Measurements from ENCODE around the gene ZNF346. TPM values are rescaled to one million over a fixed set of nuclear protein-coding genes. Genes with fewer than 3 reads are reported as not detected.

ZNF346 gene
- total and polyA plus RNA-seq, 2 of the 13 experiments (the other 11 are each of a cell fraction or from before 2014, with no cell fraction given) = 8.6 to 19.4 TPM

DNA sequence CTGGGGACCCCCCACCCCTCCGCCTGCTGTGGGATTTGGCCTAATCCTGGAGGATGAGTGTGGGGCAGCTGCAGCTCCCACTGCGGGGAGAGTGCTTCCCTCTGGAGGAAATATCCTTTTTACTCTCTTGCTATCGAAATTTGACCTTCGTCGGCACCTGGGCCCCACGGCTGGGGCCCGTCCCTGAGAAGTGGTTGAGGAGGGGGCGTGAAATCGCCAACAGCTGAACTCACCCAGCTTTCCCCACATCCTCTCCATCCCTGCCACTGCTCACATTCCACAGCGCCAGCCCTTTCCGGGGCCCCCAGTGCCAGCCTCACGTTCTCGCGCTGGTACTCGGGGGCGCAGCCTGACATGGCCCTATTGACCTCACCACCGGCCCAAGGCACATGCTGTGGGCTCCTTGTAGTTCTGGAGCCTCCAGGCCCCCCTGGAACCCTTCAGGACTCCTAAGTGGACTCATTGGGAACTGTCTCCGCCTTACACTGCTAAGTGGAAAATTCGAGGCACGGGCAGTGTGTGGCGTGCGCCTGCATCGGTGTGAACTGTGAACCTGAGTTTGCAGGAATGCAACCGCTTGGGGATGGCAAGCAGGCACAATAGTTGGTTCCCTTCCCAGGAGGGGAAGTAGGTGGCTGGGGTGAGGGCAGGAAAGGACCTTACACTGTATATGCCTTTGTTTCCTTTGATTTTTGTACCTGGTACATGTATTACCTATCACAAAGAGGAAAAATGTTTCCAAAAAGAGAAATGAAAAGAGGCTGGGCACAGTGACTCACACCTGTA lies 83.4 kb downstream of the ZNF346 start:
- Histone ChIP-seq H3K9me3 (ENCODE audit: low read length) (no peaks in the 10 kb centered on the region), H3K79me2 (ENCODE audit: insufficient read depth, low read length) (no peaks in the 10 kb centered on the region), H3K4me3 (replicated peaks in 1 of 3; ENCODE audit: insufficient read depth in 1 of 3, low read depth in 2 of 3, low read length in 3 of 3) (peak overlapping the region; percentile 18 to 62 (median 18); a peak in 5 of 6 replicates), H3K27ac (ENCODE audit: extremely low read length, insufficient read depth, low read length) (peak overlapping the region; percentile 77), H3K4me2 (ENCODE audit: low read depth, low read length) (peak overlapping the region; percentile 71), H4K20me1 (ENCODE audit: insufficient read depth, low read length) (no peaks in the 10 kb centered on the region), H3K27me3 (ENCODE audit: control insufficient read depth in 1 of 2, insufficient read depth in 2 of 2, low read length in 2 of 2) (no peaks in the 10 kb centered on the region), H2AFZ (ENCODE audit: low read length) (peak overlapping the region; percentile 77), H3K9ac (ENCODE audit: insufficient read depth, low read depth, low read length) (peak overlapping the region; percentile 46), H3K36me3 (replicated peaks in 1 of 2; ENCODE audit: control insufficient read depth in 1 of 2, insufficient read depth in 2 of 2, low read length in 2 of 2) (no peaks in the 10 kb centered on the region), H3K4me1 (ENCODE audit: insufficient read depth, low read length) (peaks cover 87% of the 10 kb centered on the region)
- POLR2A ChIA-PET = interaction anchor here (1.5 to 13.2 kb wide), 3 partner anchors 9 to 18 kb away, joined by 4 to 293 read pairs (median 7); partner anchors contain the start of gene FGFR4
- intact Hi-C loops (cut with micrococcal nuclease; ENCODE audit: unreplicated experiment) (no loop called here), in situ Hi-C loops (cut with HindIII; ENCODE audit: extremely low pct_ligation_motif_present, low pct_unique_long_range_greater_than_20kb) (loop anchor here (25.0 kb wide), 1 partner anchor 356 kb away; the partner anchor contains the start of gene DBN1)
- peak; percentile 34 for FAIRE-seq
- WGBS (ENCODE audit: low lambda C conversion rate) = 11% methylated on average over 11 of the region's 24 CpGs
- peak; percentile 58 for ATAC-seq
- DNase-seq (ENCODE audit: low spot score) = peak; percentile 65
- no TSS peak for BruUV-seq (replicated peaks)
- CTCF ChIA-PET (ENCODE audit: low intra/inter-chr PET ratio, low total read pairs) = no interaction called here
- TF ChIP-seq ZNF792 (CRISPR knock-in tag; IDR thresholded peaks at IDR 0.05) (peak; percentile 59; the same call in 1 of the 2 replicates), NR1H2 (CRISPR knock-in tag; IDR thresholded peaks at IDR 0.05; ENCODE audit: borderline replicate concordance, low read depth) (no peak), BHLHE40 (IDR thresholded peaks at IDR 0.05; ENCODE audit: low read length) (peak; percentile 60; the same call in 1 of the 2 replicates), ZNF329 (CRISPR knock-in tag; IDR thresholded peaks at IDR 0.05; ENCODE audit: low read depth) (no peak), SRSF4 (IDR thresholded peaks at IDR 0.05; ENCODE audit: low read depth, low read length, poor library complexity, severe bottlenecking) (no peak), RAD51 (IDR thresholded peaks at IDR 0.05; ENCODE audit: borderline replicate concordance) (no peak), ZBTB34 (CRISPR knock-in tag; IDR thresholded peaks at IDR 0.05) (peak; percentile 63; the same call in 1 of the 2 replicates), TOPORS (CRISPR knock-in tag; IDR thresholded peaks at IDR 0.05) (peak; percentile 21; the same call in 1 of the 2 replicates), ZNF264 (CRISPR knock-in tag; IDR thresholded peaks at IDR 0.05) (peak; percentile 88), TRIM22 (IDR thresholded peaks at IDR 0.05) (no peak)
- TF ChIP-seq, protein P1, sequence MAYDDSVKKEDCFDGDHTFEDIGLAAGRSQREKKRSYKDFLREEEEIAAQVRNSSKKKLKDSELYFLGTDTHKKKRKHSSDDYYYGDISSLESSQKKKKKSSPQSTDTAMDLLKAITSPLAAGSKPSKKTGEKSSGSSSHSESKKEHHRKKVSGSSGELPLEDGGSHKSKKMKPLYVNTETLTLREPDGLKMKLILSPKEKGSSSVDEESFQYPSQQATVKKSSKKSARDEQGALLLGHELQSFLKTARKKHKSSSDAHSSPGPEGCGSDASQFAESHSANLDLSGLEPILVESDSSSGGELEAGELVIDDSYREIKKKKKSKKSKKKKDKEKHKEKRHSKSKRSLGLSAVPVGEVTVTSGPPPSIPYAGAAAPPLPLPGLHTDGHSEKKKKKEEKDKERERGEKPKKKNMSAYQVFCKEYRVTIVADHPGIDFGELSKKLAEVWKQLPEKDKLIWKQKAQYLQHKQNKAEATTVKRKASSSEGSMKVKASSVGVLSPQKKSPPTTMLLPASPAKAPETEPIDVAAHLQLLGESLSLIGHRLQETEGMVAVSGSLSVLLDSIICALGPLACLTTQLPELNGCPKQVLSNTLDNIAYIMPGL (CRISPR knock-in tag; IDR thresholded peaks at IDR 0.05; ENCODE audit: borderline replicate concordance in 1 of 2, low read depth in 1 of 2) = peak in 1 of 2 experiments; percentile 56; a peak in 2 of 4 replicates
- TF ChIP-seq, protein P2, sequence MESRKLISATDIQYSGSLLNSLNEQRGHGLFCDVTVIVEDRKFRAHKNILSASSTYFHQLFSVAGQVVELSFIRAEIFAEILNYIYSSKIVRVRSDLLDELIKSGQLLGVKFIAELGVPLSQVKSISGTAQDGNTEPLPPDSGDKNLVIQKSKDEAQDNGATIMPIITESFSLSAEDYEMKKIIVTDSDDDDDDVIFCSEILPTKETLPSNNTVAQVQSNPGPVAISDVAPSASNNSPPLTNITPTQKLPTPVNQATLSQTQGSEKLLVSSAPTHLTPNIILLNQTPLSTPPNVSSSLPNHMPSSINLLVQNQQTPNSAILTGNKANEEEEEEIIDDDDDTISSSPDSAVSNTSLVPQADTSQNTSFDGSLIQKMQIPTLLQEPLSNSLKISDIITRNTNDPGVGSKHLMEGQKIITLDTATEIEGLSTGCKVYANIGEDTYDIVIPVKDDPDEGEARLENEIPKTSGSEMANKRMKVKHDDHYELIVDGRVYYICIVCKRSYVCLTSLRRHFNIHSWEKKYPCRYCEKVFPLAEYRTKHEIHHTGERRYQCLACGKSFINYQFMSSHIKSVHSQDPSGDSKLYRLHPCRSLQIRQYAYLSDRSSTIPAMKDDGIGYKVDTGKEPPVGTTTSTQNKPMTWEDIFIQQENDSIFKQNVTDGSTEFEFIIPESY (CRISPR knock-in tag; IDR thresholded peaks at IDR 0.05) = peak; percentile 36; the same call in 1 of the 2 replicates
- TF ChIP-seq, protein P3, sequence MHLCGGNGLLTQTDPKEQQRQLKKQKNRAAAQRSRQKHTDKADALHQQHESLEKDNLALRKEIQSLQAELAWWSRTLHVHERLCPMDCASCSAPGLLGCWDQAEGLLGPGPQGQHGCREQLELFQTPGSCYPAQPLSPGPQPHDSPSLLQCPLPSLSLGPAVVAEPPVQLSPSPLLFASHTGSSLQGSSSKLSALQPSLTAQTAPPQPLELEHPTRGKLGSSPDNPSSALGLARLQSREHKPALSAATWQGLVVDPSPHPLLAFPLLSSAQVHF (CRISPR knock-in tag; IDR thresholded peaks at IDR 0.05) = no peak
- TF ChIP-seq, protein P4, sequence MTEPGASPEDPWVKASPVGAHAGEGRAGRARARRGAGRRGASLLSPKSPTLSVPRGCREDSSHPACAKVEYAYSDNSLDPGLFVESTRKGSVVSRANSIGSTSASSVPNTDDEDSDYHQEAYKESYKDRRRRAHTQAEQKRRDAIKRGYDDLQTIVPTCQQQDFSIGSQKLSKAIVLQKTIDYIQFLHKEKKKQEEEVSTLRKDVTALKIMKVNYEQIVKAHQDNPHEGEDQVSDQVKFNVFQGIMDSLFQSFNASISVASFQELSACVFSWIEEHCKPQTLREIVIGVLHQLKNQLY (CRISPR knock-in tag; IDR thresholded peaks at IDR 0.05) = peak; percentile 55; the same call in 1 of the 2 replicates
